GM13976 (cell line): ENCODE measurements around the gene HS1BP3.

Experiments used
- DNase-seq: peaks from one replicate; pipeline ENCODE4 v3.0.0; 2012; ENCODE audit warnings: low spot score
- CTCF ChIP-seq: IDR thresholded peaks from 2 replicates; pipeline ENCODE4 v1.5.1; 2012; ENCODE audit warnings: borderline replicate concordance, mild to moderate bottlenecking; ENCODE audit not compliant: insufficient read depth; ENCODE audit errors: extremely low read depth, missing control alignments, control extremely low read depth
- in situ Hi-C: fragments of 300-500 bp; cut with MboI; formaldehyde crosslinking; loops from one replicate; pipeline ENCODE4 v1.12.0; 2022; ENCODE audit warnings: low sequenced_read_pairs, mixed read lengths, inconsistent platforms; ENCODE audit not compliant: unreplicated experiment

HS1BP3 gene

DNA sequence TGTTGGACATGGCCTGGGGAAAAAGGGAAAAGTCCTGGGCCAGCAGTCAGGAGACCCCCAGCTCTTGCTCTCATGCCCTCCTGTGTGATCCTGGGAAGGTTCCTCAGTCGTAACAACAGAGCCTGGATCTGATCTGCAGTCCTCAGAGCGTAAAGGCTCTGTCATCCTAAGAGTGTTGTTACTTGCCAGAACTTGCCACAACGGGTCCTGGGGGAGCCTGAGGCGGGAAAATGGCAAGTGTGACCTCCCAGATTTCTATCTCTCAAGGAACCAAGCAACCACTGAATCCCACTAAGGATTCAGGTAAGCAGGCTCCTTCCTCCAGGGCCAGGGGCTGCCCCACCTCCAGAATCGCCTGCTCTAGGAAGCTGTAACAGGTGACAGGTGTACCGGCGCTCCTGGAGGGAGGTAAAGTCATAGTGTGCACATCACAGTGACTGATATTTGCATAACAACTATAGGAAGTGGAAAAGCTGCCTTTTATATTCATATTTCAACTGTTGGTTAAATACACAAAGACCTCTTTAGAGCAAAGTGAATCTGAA lies 18.4 kb downstream of the HS1BP3 start:
- TF ChIP-seq CTCF: no peak
- no peak for DNase-seq
- in situ Hi-C loops: loop anchor here (25.0 kb wide), 2 partner anchors 395 to 495 kb away; partner anchors contain the start of gene SDC1

DNA sequence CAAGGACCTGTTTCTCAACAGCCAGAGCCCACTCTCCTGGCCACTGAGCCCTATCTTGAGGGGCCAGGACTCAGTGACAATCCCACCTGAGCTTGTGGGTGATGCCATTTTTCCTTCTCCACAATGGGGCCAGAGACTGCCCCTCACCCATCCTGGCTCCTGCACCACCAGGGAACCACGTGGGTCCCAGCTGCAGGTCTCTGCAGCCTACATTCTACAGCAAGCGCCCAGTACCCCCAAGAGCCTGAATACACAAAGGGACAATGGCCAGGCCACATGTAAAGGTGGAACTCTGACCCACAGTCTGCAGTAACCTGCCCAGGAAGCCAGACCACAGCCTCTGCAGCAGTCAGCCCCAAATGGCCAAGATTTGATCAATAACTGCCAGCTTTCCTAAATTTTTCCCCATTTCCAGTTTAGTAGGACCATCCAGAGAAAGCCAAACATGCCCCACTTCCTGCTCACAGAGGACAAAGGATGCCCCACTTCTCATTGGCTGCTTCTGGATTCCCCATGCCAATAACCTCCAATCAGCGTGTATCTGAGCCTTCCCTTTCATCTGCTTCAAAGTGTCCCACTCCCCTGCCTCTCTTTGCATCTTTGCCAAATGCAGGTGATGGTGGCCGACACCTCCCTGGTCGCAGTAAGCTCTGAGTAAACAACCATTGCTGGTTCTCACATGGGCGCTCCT lies 19.1 kb downstream of the HS1BP3 start:
- no peak for TF ChIP-seq CTCF
- DNase-seq: no peak
- in situ Hi-C loops: loop anchor here (25.0 kb wide), 2 partner anchors 394 to 494 kb away; partner anchors contain the start of gene SDC1

- no peak for DNase-seq
- TF ChIP-seq CTCF: no peak
- in situ Hi-C loops: loop anchor here (25.0 kb wide), 2 partner anchors 394 to 494 kb away; partner anchors contain the start of gene SDC1
These were observed 19.9 kb downstream of the HS1BP3 start for GRCh38 chr2:20630967-20631366.

DNA sequence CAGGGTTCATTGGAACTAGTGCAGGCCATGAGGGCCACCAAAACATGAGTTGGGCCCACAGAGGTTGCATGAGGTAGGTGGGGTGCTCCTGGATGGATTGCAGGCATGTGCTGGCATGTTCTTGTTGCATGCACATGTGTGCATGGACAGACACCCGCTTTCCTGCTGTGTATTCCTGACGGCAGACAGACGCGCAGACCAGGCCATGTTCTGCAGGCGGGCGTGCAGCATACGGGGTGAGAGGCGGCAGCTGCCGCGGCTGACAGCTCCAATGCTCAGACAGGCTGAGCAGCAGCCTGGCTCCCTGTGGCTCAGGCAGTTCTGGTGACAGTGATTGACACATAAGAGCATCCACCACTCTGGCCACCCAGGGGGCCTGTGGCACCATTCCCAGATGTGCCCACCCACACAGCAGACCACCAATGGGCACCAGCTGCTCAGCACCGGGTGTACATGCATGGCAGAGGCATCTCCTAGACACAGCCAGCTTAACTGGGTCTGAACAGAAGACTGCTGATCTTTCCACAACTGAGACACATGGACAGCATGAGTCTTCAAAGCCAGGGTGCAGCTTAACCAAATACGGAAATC lies 21.2 kb downstream of the HS1BP3 start:
- no peak for TF ChIP-seq CTCF
- in situ Hi-C loops: loop anchor here (25.0 kb wide), 2 partner anchors 392 to 492 kb away; partner anchors contain the start of gene SDC1
- DNase-seq: no peak

GRCh38 chr2:20629181-20629580 lies 21.7 kb downstream of the HS1BP3 start:
- DNase-seq: no peak
- TF ChIP-seq CTCF: no peak
- in situ Hi-C loops: loop anchor here (25.0 kb wide), 2 partner anchors 392 to 492 kb away; partner anchors contain the start of gene SDC1

DNA sequence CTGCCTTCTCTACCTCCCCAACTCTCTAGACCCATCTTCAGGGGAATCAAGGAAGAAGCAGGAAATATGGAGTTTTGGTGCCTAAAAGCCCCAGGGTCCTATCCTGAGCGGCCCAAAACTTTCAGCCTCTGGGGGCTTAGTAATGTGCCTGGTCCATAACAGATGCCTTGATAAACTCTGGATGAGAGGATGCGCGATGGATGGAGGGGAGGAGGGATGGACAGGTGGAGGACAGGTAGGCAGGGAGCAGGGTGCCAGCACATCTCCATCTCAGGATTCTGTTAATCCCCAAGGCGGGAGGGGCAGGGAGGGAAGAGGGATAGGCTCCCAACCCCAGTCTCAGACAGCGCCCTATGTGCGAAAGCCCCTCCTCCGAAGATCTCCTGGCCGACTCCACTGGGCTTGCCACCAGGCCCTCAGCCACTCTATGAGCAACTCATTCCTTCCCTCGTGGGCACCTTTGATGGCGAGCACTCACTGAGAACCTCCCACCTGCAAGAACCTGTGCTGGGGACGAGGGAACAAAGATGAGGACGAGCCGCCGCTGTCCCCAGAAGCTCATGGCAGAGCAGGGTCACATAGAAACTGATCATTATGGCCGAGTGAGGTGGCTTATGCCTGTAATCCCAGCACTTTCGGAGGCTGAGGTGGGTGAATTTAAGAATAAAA lies 23.1 kb downstream of the HS1BP3 start:
- no peak for TF ChIP-seq CTCF
- in situ Hi-C loops: loop anchor here (25.0 kb wide), 2 partner anchors 391 to 491 kb away; partner anchors contain the start of gene SDC1
- DNase-seq: no peak
